Measurements from ENCODE around the gene KCTD16. TPM values are rescaled to one million over a fixed set of nuclear protein-coding genes. Genes with fewer than 3 reads are reported as not detected.

Gene KCTD16
- total and polyA plus RNA-seq, 2 donors (not counting 1 experiment from before 2014, with no cell fraction given): not detected

GRCh38 chr5:144276034-144276822, 105.6 kb downstream of the KCTD16 start:
- Histone ChIP-seq H3K27me3 (replicated peaks in 1 of 4; ENCODE audit: control extremely low read depth in 1 of 4, control insufficient read depth in 3 of 4, insufficient read depth in 4 of 4, low read length in 3 of 4) (no peaks in the 10 kb centered on the region), H3K4me3 (ENCODE audit: control extremely low read depth in 1 of 5, extremely low read depth in 1 of 5, insufficient read depth in 1 of 5, low read depth in 2 of 5, low read length in 4 of 5) (no peak overlapping the region), H3K27ac (ENCODE audit: low read length in 2 of 2) (no peak overlapping the region), H3K4me1 (ENCODE audit: control insufficient read depth in 2 of 2, insufficient read depth in 2 of 2, low read length in 2 of 2) (no peaks in the 10 kb centered on the region), H3K9me3 (ENCODE audit: control extremely low read depth in 1 of 3, control insufficient read depth in 2 of 3, insufficient read depth in 1 of 3, low read length in 2 of 3) (no peaks in the 10 kb centered on the region), H4K20me1 (ENCODE audit: control insufficient read depth, insufficient read depth, low read length, poor library complexity, severe bottlenecking) (no peaks in the 10 kb centered on the region), H3K36me3 (replicated peaks in 1 of 2; ENCODE audit: control extremely low read depth in 1 of 2, control insufficient read depth in 1 of 2, extremely low read depth in 1 of 2, insufficient read depth in 2 of 2, low read length in 1 of 2) (no peaks in the 10 kb centered on the region), H2AFZ (ENCODE audit: insufficient read depth, low read depth, low read length, poor library complexity, severe bottlenecking) (no peak overlapping the region), H3K79me2 (ENCODE audit: control insufficient read depth, insufficient read depth, low read length) (no peaks in the 10 kb centered on the region), H3K4me2 (replicated peaks; ENCODE audit: low read depth, low read length, poor library complexity, severe bottlenecking) (no peak overlapping the region), H3K9ac (ENCODE audit: low read length) (no peak overlapping the region)
- CTCF ChIA-PET: no interaction called here
- no peak for ATAC-seq (ENCODE audit: low read depth)
- TF ChIP-seq EZH2 (IDR thresholded peaks at IDR 0.05; ENCODE audit: borderline replicate concordance, insufficient read depth, low read depth, low read length, poor library complexity, severe bottlenecking): no peak
- TF ChIP-seq, protein P1, sequence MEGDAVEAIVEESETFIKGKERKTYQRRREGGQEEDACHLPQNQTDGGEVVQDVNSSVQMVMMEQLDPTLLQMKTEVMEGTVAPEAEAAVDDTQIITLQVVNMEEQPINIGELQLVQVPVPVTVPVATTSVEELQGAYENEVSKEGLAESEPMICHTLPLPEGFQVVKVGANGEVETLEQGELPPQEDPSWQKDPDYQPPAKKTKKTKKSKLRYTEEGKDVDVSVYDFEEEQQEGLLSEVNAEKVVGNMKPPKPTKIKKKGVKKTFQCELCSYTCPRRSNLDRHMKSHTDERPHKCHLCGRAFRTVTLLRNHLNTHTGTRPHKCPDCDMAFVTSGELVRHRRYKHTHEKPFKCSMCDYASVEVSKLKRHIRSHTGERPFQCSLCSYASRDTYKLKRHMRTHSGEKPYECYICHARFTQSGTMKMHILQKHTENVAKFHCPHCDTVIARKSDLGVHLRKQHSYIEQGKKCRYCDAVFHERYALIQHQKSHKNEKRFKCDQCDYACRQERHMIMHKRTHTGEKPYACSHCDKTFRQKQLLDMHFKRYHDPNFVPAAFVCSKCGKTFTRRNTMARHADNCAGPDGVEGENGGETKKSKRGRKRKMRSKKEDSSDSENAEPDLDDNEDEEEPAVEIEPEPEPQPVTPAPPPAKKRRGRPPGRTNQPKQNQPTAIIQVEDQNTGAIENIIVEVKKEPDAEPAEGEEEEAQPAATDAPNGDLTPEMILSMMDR (IDR thresholded peaks at IDR 0.05): no peak
- POLR2A ChIA-PET: no interaction called here
- Mint-ChIP-seq H3K4me1 (no peaks in the 10 kb centered on the region), H3K4me3 (no peak overlapping the region), H3K27ac (no peak overlapping the region), H3K9me3 (ENCODE audit: insufficient read depth) (no peaks in the 10 kb centered on the region), H3K27me3 (no peaks in the 10 kb centered on the region)
- WGBS (ENCODE audit: insufficient coverage): no CpG with 5 or more reads among the region's 5 CpGs
- intact Hi-C loops (cut with micrococcal nuclease): no loop called here
- DNase-seq: no peak

DNA sequence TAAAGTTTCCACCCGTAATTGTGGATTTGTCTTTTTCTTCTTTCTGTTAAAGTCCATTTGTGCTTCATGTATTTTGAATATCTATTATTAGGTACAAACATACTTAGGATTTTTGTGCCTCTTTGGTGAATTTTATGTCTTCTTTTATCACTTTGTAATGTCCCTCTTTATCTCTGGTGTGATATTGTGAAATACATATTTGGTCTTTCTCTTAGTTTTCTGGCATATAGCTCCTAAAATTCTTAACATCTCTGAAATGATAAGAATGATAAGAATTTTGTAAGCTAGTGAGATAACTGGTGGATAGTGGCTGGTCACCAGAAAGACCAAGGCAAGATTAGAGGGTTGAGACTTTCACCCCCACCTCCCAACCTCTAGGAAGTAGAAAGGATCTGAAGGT, 111.1 kb downstream of the KCTD16 start:
- H2AFZ ChIP-seq (ENCODE audit: insufficient read depth, low read depth, low read length, poor library complexity, severe bottlenecking): no peak overlapping the region
- POLR2A ChIA-PET: no interaction called here
- no peaks in the 10 kb centered on the region for H3K36me3 ChIP-seq (replicated peaks in 1 of 2; ENCODE audit: control extremely low read depth in 1 of 2, control insufficient read depth in 1 of 2, extremely low read depth in 1 of 2, insufficient read depth in 2 of 2, low read length in 1 of 2)
- H3K9me3 Mint-ChIP-seq (ENCODE audit: insufficient read depth): no peaks in the 10 kb centered on the region
- CTCF ChIA-PET: no interaction called here
- H3K9ac ChIP-seq (ENCODE audit: low read length): no peak overlapping the region
- no peak overlapping the region for H3K27ac ChIP-seq (ENCODE audit: low read length in 2 of 2)
- H3K4me1 ChIP-seq (ENCODE audit: control insufficient read depth in 2 of 2, insufficient read depth in 2 of 2, low read length in 2 of 2): no peaks in the 10 kb centered on the region
- ATAC-seq (ENCODE audit: low read depth): no peak
- H3K9me3 ChIP-seq (ENCODE audit: control extremely low read depth in 1 of 3, control insufficient read depth in 2 of 3, insufficient read depth in 1 of 3, low read length in 2 of 3): no peaks in the 10 kb centered on the region
- H3K27ac Mint-ChIP-seq: no peak overlapping the region
- H3K27me3 ChIP-seq (replicated peaks in 1 of 4; ENCODE audit: control extremely low read depth in 1 of 4, control insufficient read depth in 3 of 4, insufficient read depth in 4 of 4, low read length in 3 of 4): no peaks in the 10 kb centered on the region
- H3K4me3 ChIP-seq (ENCODE audit: control extremely low read depth in 1 of 5, extremely low read depth in 1 of 5, insufficient read depth in 1 of 5, low read depth in 2 of 5, low read length in 4 of 5): no peak overlapping the region
- no peak overlapping the region for H3K4me3 Mint-ChIP-seq
- H3K79me2 ChIP-seq (ENCODE audit: control insufficient read depth, insufficient read depth, low read length): no peaks in the 10 kb centered on the region
- no peak overlapping the region for H3K4me2 ChIP-seq (replicated peaks; ENCODE audit: low read depth, low read length, poor library complexity, severe bottlenecking)
- H4K20me1 ChIP-seq (ENCODE audit: control insufficient read depth, insufficient read depth, low read length, poor library complexity, severe bottlenecking): no peaks in the 10 kb centered on the region
- TF ChIP-seq EZH2 (IDR thresholded peaks at IDR 0.05; ENCODE audit: borderline replicate concordance, insufficient read depth, low read depth, low read length, poor library complexity, severe bottlenecking): no peak
- TF ChIP-seq, protein P1 (IDR thresholded peaks at IDR 0.05): no peak
- no peaks in the 10 kb centered on the region for H3K27me3 Mint-ChIP-seq
- whole genome bisulfite sequencing (ENCODE audit: insufficient coverage): no CpG with 5 or more reads among the region's 1 CpG
- intact Hi-C loops (cut with micrococcal nuclease): no loop called here
- no peaks in the 10 kb centered on the region for H3K4me1 Mint-ChIP-seq
- DNase-seq: no peak
